ENCODE results near the gene GALR2.

GALR2 gene, protein sequence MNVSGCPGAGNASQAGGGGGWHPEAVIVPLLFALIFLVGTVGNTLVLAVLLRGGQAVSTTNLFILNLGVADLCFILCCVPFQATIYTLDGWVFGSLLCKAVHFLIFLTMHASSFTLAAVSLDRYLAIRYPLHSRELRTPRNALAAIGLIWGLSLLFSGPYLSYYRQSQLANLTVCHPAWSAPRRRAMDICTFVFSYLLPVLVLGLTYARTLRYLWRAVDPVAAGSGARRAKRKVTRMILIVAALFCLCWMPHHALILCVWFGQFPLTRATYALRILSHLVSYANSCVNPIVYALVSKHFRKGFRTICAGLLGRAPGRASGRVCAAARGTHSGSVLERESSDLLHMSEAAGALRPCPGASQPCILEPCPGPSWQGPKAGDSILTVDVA

DNA sequence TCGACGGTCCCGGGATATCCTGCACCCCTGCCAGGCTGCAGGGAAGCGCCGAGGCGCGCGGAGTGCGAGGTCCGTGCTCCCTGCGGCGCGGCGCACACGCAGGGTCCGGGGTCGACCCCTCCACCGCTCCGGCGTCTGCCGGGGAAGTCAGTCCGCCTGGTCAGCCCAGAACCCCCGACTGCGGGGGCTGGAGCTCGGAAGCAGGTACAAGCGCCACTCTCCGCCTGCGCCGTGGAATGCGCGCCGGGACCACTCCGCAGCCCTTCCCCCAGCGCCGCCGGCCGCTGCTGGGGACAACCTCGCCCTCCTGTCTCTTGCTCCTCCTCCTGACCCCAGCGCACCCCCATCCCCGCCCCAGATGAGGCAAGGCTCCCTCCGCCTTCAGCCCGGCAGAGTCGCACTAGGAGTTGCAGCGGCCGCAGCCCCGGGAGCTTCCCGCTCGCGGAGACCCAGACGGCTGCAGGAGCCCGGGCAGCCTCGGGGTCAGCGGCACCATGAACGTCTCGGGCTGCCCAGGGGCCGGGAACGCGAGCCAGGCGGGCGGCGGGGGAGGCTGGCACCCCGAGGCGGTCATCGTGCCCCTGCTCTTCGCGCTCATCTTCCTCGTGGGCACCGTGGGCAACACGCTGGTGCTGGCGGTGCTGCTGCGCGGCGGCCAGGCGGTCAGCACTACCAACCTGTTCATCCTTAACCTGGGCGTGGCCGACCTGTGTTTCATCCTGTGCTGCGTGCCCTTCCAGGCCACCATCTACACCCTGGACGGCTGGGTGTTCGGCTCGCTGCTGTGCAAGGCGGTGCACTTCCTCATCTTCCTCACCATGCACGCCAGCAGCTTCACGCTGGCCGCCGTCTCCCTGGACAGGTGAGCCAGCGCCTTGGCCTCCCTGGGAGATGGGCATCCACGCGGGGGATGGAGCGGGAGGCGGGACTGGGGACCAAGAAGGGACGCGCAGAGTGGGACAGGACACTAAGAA, at the start of gene GALR2:
Gene GALR2 (plus strand): TSS at position 392 of the 974 bp plus-strand sequence. CDS start 103 bp downstream, at position 495.
- in situ Hi-C loops (cut with MboI; ENCODE audit: low pct_unique_long_range_greater_than_20kb, low sequenced_read_pairs, unreplicated experiment), result no loop called here
- no peak for DNase-seq (ENCODE audit: low spot score)
- TF ChIP-seq, protein P1, sequence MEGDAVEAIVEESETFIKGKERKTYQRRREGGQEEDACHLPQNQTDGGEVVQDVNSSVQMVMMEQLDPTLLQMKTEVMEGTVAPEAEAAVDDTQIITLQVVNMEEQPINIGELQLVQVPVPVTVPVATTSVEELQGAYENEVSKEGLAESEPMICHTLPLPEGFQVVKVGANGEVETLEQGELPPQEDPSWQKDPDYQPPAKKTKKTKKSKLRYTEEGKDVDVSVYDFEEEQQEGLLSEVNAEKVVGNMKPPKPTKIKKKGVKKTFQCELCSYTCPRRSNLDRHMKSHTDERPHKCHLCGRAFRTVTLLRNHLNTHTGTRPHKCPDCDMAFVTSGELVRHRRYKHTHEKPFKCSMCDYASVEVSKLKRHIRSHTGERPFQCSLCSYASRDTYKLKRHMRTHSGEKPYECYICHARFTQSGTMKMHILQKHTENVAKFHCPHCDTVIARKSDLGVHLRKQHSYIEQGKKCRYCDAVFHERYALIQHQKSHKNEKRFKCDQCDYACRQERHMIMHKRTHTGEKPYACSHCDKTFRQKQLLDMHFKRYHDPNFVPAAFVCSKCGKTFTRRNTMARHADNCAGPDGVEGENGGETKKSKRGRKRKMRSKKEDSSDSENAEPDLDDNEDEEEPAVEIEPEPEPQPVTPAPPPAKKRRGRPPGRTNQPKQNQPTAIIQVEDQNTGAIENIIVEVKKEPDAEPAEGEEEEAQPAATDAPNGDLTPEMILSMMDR (IDR thresholded peaks at IDR 0.05; ENCODE audit: extremely low read depth, insufficient read depth, missing control alignments), result no peak

DNA sequence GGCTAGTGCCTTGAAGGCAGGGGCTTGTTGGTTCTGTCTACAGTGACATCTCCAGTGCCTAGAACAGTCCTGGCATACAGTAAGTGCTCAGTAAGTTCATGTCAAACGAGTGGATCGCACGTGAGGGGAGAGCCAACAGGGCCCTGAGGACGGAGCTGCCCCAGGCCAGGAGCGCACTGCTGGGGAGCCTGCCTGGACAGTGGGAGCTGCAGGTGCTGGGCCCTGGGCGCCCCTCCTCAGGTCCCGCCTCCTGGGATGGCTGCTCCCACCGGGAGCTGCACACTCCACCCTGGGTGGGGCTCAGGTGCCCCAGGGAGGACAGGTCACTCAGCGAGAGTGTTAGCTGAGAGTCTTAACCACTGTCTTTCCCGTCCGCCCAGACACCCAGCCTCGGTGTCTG, 49.3 kb upstream of the GALR2 start:
- no peak for DNase-seq (ENCODE audit: low spot score)
- in situ Hi-C loops (cut with MboI; ENCODE audit: low pct_unique_long_range_greater_than_20kb, low sequenced_read_pairs, unreplicated experiment), result no loop called here
- TF ChIP-seq, protein P1 (IDR thresholded peaks at IDR 0.05; ENCODE audit: extremely low read depth, insufficient read depth, missing control alignments), result no peak

DNA sequence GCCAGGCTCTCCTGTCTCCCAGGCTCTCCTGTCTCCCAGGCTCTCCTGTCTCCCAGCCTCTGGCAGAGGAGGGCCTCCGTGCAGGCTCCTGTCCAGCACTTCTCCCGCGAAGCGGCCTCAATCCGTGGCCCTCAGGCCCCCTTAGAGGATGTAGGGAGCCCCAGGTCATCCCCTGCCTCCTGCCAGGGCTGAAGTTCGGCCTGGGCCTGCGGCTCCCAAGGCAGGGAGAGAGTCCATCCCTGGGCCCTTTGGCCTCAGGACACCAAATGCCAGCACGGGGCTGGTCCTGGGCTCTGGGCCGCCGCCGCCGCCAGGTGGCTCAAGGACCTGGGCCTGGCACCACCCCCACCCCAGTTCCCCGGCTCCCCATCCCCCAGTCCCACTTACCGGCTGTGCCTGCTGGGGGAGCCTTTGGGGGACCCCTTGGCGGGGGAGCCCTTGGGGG, 47.8 kb upstream of the GALR2 start:
- in situ Hi-C loops (cut with MboI; ENCODE audit: low pct_unique_long_range_greater_than_20kb, low sequenced_read_pairs, unreplicated experiment), result no loop called here
- no peak for DNase-seq (ENCODE audit: low spot score)
- TF ChIP-seq, protein P1 (IDR thresholded peaks at IDR 0.05; ENCODE audit: extremely low read depth, insufficient read depth, missing control alignments), result no peak

DNA sequence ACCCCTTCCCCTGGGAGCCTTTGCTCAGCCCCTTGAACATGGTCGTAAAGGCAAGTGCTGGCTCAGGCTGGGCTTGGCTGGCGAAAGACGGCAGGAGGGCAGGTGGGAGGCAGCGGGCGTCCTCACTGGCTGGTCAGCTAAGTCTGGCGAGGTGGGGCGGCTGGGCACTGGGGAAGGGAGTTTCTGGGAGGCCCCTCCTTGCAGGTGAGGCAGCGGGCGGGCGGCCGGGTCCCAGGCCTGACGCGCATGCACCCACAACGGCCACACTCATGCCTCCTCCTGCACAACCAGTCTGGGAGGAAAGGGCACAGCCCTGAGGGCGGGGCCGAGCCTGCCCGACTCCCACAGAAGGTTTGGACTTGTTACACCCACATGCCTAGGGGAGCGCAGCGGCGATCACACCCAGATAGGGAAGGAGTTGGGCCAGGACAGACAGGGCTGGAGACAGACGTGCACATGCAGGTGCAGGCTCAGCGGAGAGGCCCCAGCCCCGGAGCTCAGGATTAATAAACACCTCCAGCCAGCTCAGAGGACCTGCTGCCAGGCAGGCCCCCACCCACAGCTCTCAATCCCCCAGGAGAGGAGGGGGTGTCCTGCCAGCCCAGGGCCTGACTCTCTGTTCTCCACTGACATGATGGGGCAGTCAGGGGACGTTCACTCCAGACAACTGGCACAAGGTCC, 47.3 kb upstream of the GALR2 start, which contains the start of gene EVPL:
Gene EVPL (minus strand): TSS at position 148 of the 681 bp plus-strand sequence. CDS start 108 bp downstream, at position 40.
- in situ Hi-C loops (cut with MboI; ENCODE audit: low pct_unique_long_range_greater_than_20kb, low sequenced_read_pairs, unreplicated experiment), result no loop called here
- no peak for DNase-seq (ENCODE audit: low spot score)
- TF ChIP-seq, protein P1 (IDR thresholded peaks at IDR 0.05; ENCODE audit: extremely low read depth, insufficient read depth, missing control alignments), result no peak

DNA sequence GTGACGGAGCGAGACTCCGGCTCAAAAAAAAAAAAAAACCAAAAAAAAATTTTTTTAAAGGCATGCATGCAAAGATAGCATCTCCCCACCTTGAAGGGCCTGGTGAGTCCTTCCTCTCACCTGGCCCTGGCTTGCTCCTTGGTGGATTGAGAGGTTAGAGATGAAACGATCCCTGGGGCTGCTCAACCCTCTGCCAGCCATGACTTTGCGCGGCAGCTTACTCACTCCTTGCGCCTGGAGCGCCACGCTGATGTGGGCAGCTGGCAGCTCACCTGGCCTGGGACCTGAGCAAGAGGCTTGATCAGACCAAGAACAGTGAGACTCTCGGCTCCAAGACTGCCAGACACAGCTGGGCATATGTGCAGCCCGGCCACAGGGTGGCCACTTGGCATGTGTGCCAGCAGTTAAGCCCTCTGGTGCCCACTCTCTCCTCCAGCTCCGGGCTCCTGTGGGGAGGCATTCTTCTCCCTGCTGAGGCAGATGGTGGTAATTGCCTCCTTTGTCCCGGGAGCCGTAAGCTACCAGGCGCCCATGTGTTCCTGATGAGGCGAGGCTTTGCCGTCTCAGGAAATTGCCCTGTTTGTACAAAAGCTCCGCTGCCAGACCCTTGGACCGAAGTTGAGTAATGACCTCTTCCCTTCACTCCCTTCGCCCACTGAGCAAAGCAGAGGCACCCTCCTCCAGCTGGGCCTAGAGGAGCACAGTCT, 42.4 kb upstream of the GALR2 start:
- in situ Hi-C loops (cut with MboI; ENCODE audit: low pct_unique_long_range_greater_than_20kb, low sequenced_read_pairs, unreplicated experiment), result no loop called here
- DNase-seq (ENCODE audit: low spot score), result no peak
- TF ChIP-seq, protein P1 (IDR thresholded peaks at IDR 0.05; ENCODE audit: extremely low read depth, insufficient read depth, missing control alignments), result no peak
